IMR-90 (cell line): Measurements from ENCODE around the gene USP20. TPM values are rescaled to one million over a fixed set of nuclear protein-coding genes. Genes with fewer than 3 reads are reported as not detected.

Experiments used
- MAFK ChIP-seq: IDR thresholded peaks from 2 replicates; pipeline ENCODE4 v1.6.1; 2012; ENCODE audit warnings: low read depth, low read length, improper control_type of control experiment
- NFE2L2 ChIP-seq: fragments of 150-350 bp; IDR thresholded peaks from 2 replicates; pipeline ENCODE4 v1.6.1; 2016; ENCODE audit warnings: low read depth, mild to moderate bottlenecking, low read length
- RAD21 ChIP-seq: IDR thresholded peaks from 2 replicates; pipeline ENCODE4 v1.6.1; 2012; ENCODE audit warnings: low read length, improper control_type of control experiment
- SMC3 ChIP-seq: fragments of 150-350 bp; IDR thresholded peaks from 2 replicates; pipeline ENCODE4 v1.6.1; 2016; ENCODE audit warnings: low read depth, mild to moderate bottlenecking, antibody characterized with exemption, low read length, moderate library complexity
- polyA plus RNA-seq, 3 experiments: library from polyadenylated mRNA; depleted of rRNA; stranded (reverse); fragments of >200 nt; gene quantifications; 2 replicates each; pipeline ENCODE4 v1.2.3, GENCODE V29; 2012; ENCODE audit warnings: low replicate concordance in 1 of 3
- total RNA-seq: library from RNA; depleted of rRNA; stranded (reverse); fragments of >200 nt; gene quantifications from 2 replicates; pipeline ENCODE4 v1.2.3, GENCODE V29; 2012
- TF ChIP-seq, protein P1 (sequence below): conservative IDR thresholded peaks from 2 replicates; pipeline ENCODE4 v1.5.1; 2012; ENCODE audit warnings: mild to moderate bottlenecking, low read depth, low read length, improper control_type of control experiment

Gene USP20
- total and polyA plus RNA-seq, 2 of the 4 experiments (the other 2 are of a cell fraction): 3.8 to 21.6 TPM

DNA sequence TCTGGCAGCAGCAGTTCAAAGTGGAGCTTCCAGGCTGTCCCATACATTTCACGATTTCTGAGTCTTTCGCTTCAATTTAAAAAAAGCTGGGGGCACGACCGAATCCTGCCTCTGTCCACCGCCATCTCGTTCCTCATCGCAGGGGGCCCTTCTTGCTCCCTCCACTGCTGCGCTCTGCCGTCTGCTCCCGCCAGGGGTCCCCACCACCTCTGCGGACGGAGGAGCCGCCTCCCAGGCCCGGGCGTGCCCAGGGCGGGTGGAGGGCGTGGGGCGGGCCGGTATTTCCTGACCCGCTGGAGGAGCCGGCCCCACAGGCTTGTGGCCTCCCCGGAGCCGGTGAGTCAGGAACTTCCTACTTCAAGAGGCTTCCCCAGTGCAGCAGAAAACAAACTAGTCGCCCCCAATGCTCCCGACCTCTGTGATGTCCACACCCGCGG is 50.4 kb downstream of the USP20 start (continued):
- TF ChIP-seq, protein P1, sequence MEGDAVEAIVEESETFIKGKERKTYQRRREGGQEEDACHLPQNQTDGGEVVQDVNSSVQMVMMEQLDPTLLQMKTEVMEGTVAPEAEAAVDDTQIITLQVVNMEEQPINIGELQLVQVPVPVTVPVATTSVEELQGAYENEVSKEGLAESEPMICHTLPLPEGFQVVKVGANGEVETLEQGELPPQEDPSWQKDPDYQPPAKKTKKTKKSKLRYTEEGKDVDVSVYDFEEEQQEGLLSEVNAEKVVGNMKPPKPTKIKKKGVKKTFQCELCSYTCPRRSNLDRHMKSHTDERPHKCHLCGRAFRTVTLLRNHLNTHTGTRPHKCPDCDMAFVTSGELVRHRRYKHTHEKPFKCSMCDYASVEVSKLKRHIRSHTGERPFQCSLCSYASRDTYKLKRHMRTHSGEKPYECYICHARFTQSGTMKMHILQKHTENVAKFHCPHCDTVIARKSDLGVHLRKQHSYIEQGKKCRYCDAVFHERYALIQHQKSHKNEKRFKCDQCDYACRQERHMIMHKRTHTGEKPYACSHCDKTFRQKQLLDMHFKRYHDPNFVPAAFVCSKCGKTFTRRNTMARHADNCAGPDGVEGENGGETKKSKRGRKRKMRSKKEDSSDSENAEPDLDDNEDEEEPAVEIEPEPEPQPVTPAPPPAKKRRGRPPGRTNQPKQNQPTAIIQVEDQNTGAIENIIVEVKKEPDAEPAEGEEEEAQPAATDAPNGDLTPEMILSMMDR: peak; percentile 99
- peak; percentile 91 for TF ChIP-seq RAD21
- TF ChIP-seq SMC3: peak; percentile 97
- TF ChIP-seq NFE2L2: no peak
- no peak for TF ChIP-seq MAFK
